K562 (cell line): ENCODE results near the gene CAV1. TPM values are rescaled to one million over a fixed set of nuclear protein-coding genes. Genes with fewer than 3 reads are reported as not detected.

Source experiments
- FOXA3 ChIP-seq, 2 experiments: fragments of 450-650 bp in 1 of 2; sonication (generic) in 1 of 2; formaldehyde crosslinking; IDR thresholded peaks in 1 of 2; conservative IDR thresholded peaks in 1 of 2; 2 replicates each; pipeline versions ENCODE4 v1.4.0 to v1.8.0; 2020 to 2022; ENCODE audit warnings: mild to moderate bottlenecking in 2 of 2, missing genetic modification reagents in 1 of 2
- HDAC2 ChIP-seq: fragments of 450-650 bp; IDR thresholded peaks from 2 replicates; pipeline ENCODE4 v1.6.1; 2016; ENCODE audit warnings: mild to moderate bottlenecking
- HDAC8 ChIP-seq: fragments of 450-650 bp; IDR thresholded peaks from 2 replicates; pipeline ENCODE4 v1.6.1; 2016; ENCODE audit warnings: mild to moderate bottlenecking, missing genetic modification characterization, moderate library complexity, missing compliant biosample characterization
- HIVEP1 ChIP-seq: fragments of 250-450 bp; sonication (Bioruptor Pico); IDR thresholded peaks from 2 replicates; pipeline ENCODE4 v1.4.0; 2020; ENCODE audit warnings: mild to moderate bottlenecking
- HMG20B ChIP-seq: fragments of 250-450 bp; sonication (Bioruptor Pico); IDR thresholded peaks from 2 replicates; pipeline ENCODE4 v1.5.0; 2021; ENCODE audit warnings: mild to moderate bottlenecking
- KHSRP ChIP-seq: fragments of 450-650 bp; IDR thresholded peaks from 2 replicates; pipeline ENCODE4 v1.6.1; 2017
- MAX ChIP-seq: sonication (generic); formaldehyde crosslinking; IDR thresholded peaks from 2 replicates; pipeline ENCODE4 v1.9.0; 2022; ENCODE audit warnings: mild to moderate bottlenecking, missing genetic modification reagents
- MAZ ChIP-seq, 2 experiments: fragments of 450-650 bp in 1 of 2; sonication (generic) in 1 of 2; formaldehyde crosslinking; IDR thresholded peaks in 1 of 2; conservative IDR thresholded peaks in 1 of 2; 2 replicates each; pipeline versions ENCODE4 v1.4.0 to v1.5.0; 2020; ENCODE audit warnings: mild to moderate bottlenecking in 1 of 2, missing genetic modification reagents in 1 of 2
- MTA2 ChIP-seq: fragments of 450-650 bp; IDR thresholded peaks from 2 replicates; pipeline ENCODE4 v1.6.1; 2016; ENCODE audit warnings: low read depth
- MXD1 ChIP-seq: fragments of 250-450 bp; sonication (Bioruptor Pico); IDR thresholded peaks from 2 replicates; pipeline ENCODE4 v1.8.0; 2021; ENCODE audit warnings: borderline replicate concordance, mild to moderate bottlenecking, moderate library complexity; ENCODE audit not compliant: poor library complexity, severe bottlenecking
- NCOA2 ChIP-seq, 2 experiments: fragments of 450-650 bp; IDR thresholded peaks; 2 replicates each; pipeline ENCODE4 v1.6.1; 2018; ENCODE audit warnings: mild to moderate bottlenecking in 2 of 2, moderate library complexity in 1 of 2; ENCODE audit not compliant: partially characterized antibody in 2 of 2
- NFE2 ChIP-seq: IDR thresholded peaks from 2 replicates; pipeline ENCODE4 v1.6.1; 2014; ENCODE audit warnings: antibody characterized with exemption, low read depth
- POLR2G ChIP-seq: fragments of 200-400 bp; formaldehyde crosslinking; IDR thresholded peaks from 2 replicates; pipeline ENCODE4 v1.6.1; 2017; ENCODE audit warnings: low read depth, mild to moderate bottlenecking, antibody characterized with exemption, low read length, moderate library complexity
- SIN3B ChIP-seq: fragments of 450-650 bp; IDR thresholded peaks from 2 replicates; pipeline ENCODE4 v1.6.1; 2017; ENCODE audit warnings: low read depth, mild to moderate bottlenecking, moderate library complexity
- TEAD1 ChIP-seq, 2 experiments: fragments of 450-650 bp in 1 of 2; sonication (generic) in 1 of 2; formaldehyde crosslinking; IDR thresholded peaks; 2 replicates each; pipeline versions ENCODE4 v1.4.0 to v1.8.0; 2020 to 2022; ENCODE audit warnings: mild to moderate bottlenecking in 2 of 2, missing genetic modification reagents in 1 of 2
- TGIF2 ChIP-seq: sonication (generic); formaldehyde crosslinking; IDR thresholded peaks from 2 replicates; pipeline ENCODE4 v1.8.1; 2022; ENCODE audit warnings: mild to moderate bottlenecking, missing genetic modification reagents, moderate library complexity
- ZBTB5 ChIP-seq: fragments of 450-650 bp; IDR thresholded peaks from 2 replicates; pipeline ENCODE4 v1.6.1; 2017; ENCODE audit warnings: antibody characterized with exemption
- ZEB2 ChIP-seq: fragments of 450-650 bp; IDR thresholded peaks from 2 replicates; pipeline ENCODE4 v1.6.1; 2016
- ZFX ChIP-seq: sonication (generic); formaldehyde crosslinking; IDR thresholded peaks from 2 replicates; pipeline ENCODE4 v1.8.0; 2022; ENCODE audit warnings: mild to moderate bottlenecking, missing genetic modification reagents, moderate library complexity
- ZKSCAN1 ChIP-seq: fragments of 150-350 bp; IDR thresholded peaks from 2 replicates; pipeline ENCODE4 v1.6.1; 2016; ENCODE audit warnings: low read depth, low read length
- ZNF184 ChIP-seq: sonication (generic); formaldehyde crosslinking; IDR thresholded peaks from 2 replicates; pipeline ENCODE4 v1.5.0; 2020; ENCODE audit warnings: missing genetic modification reagents
- ZNF511 ChIP-seq: sonication (generic); formaldehyde crosslinking; IDR thresholded peaks from 2 replicates; pipeline ENCODE4 v1.8.0; 2022; ENCODE audit warnings: mild to moderate bottlenecking, missing genetic modification reagents
- polyA plus RNA-seq, 8 experiments: library from polyadenylated mRNA; depleted of rRNA in 4 of 8; stranded (reverse) in 5 of 8; unstranded in 3 of 8; fragments of >200 nt; fragmentation: Nextera tagmentation in 2 of 8; fragmentation: Illumina TruSeq in 1 of 8; extraction: Ambion mirVana in 2 of 8; extraction: Trizol in 1 of 8; gene quantifications; 2 replicates each; pipeline versions ENCODE4 v1.2.1 to v1.2.3, GENCODE V29; 2011 to 2014; ENCODE audit warnings: inconsistent platforms in 1 of 8, missing spikeins in 1 of 8
- total RNA-seq, 7 experiments: library from RNA; depleted of rRNA in 6 of 7; stranded (reverse); fragments of >200 nt in 6 of 7; fragmentation: Illumina TruSeq in 2 of 7; extraction: Trizol in 2 of 7; gene quantifications; 2 replicates each; pipeline versions ENCODE4 v1.2.1 to v1.2.3, GENCODE V29; 2011 to 2021; ENCODE audit warnings: low replicate concordance in 1 of 7

The CAV1 gene
- total and polyA plus RNA-seq, 9 of the 15 experiments (the other 6 are each of a cell fraction or from before 2014, with no cell fraction given) = 0.08 to 1.5 (median 0.63) TPM

- TF ChIP-seq TEAD1 (CRISPR knock-in tag; IDR thresholded peaks at IDR 0.05) = peak in 1 of 2 experiments; percentile 83; a peak in 2 of 4 replicates
- no peak for TF ChIP-seq HMG20B (CRISPR knock-in tag)
- 0 out of 2 replicates have a peak, but pooled peaks have one; percentile 9 for TF ChIP-seq MAX (CRISPR knock-in tag)
- TF ChIP-seq MXD1 = no peak
- peak; percentile 62 for TF ChIP-seq ZFX (CRISPR knock-in tag)
- TF ChIP-seq KHSRP = no peak
- TF ChIP-seq MAZ (CRISPR knock-in tag; conservative IDR thresholded peaks at IDR 0.05 in 1 of 2, IDR thresholded peaks at IDR 0.05 in 1 of 2) = peak; percentile 87 to 97
- TF ChIP-seq FOXA3 (CRISPR knock-in tag; conservative IDR thresholded peaks at IDR 0.05 in 1 of 2, IDR thresholded peaks at IDR 0.05 in 1 of 2) = no peak
- TF ChIP-seq POLR2G = peak; percentile 57
- no peak for TF ChIP-seq TGIF2 (CRISPR knock-in tag)
- peak; percentile 59; the same call in 1 of the 2 replicates for TF ChIP-seq HDAC2
- TF ChIP-seq NFE2 = no peak
- peak; percentile 53; the same call in 1 of the 2 replicates for TF ChIP-seq ZNF511 (CRISPR knock-in tag)
- TF ChIP-seq ZKSCAN1 = no peak
- TF ChIP-seq ZEB2 = peak; percentile 71
- no peak for TF ChIP-seq HIVEP1 (CRISPR knock-in tag)
- 0 out of 2 replicates have a peak, but pooled peaks have one; percentile 1 for TF ChIP-seq MTA2
- no peak for TF ChIP-seq ZNF184 (CRISPR knock-in tag)
- TF ChIP-seq NCOA2 (IDR thresholded peaks at IDR 0.05; ENCODE audit: partially characterized antibody in 2 of 2) = no peak
- TF ChIP-seq HDAC8 (tag) = peak; percentile 50; the same call in 1 of the 2 replicates
- TF ChIP-seq ZBTB5 = no peak
- TF ChIP-seq SIN3B = peak; percentile 76
These were observed 1.4 kb downstream of the CAV1 start (continued) for GRCh38 chr7:116525913-116526861.
